ENCODE results near the gene FHIT.

- TF ChIP-seq CTCF (IDR thresholded peaks at IDR 0.05) (no peak), POLR2A (IDR thresholded peaks at IDR 0.05) (no peak)
These were observed 293.7 kb downstream of the FHIT start for GRCh38 chr3:60957541-60957940.
